ENCODE data around the gene TBX4.
A peak's percentile ranks its signal among the peaks of the same experiment; 100 is the strongest.

TBX4 gene

DNA sequence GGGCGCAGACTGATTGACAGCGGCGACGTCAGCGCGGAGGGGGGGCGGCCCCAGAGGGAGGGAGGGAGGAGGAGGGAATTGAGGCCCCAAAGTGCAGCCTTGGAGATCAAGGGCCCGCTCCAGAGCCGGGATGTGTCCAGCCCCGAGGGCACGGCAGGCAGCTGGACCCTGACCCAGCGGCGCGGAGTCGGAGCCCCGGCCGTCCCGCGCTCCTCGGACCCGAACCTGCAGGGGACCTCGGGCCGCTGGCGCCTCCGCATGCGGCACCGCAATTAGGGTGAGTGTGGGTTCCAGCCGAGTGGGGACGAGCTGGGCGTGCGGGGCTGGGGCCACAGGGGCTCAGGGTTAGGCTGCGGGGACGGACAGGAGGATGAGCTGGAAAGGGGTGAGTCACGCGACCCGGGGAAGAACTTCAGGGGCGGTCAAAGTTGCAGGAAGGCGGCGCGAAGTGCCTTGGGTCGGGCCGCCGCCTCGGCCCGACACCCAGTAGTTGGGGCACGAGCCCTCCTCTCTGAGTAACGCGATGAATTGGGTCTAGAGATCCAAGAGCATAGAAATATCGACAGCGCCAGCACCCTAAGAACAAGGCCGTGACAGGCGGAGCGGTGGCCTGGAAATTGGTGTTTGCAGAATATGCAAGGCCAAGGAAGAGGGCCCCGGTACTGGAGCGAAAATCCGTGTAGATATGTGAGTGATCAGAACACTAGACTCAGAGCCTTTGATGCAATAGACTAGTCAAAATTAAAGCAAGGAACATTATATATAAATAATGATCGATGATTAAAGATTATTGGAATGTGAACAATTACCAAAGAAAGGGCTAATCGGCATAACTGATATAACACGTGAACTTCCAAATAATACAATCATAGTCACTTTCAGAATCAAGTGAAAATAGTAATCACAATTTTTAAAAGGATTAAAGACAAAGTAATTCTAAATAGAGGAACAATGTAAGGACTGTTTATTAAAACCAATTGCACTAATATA, at the start of gene TBX4:
TBX4 (plus strand) TSS at position 122 of the 990 bp plus-strand sequence. CDS start 4,069 bp downstream, outside the sequence.
- DNase-seq = no peak

DNA sequence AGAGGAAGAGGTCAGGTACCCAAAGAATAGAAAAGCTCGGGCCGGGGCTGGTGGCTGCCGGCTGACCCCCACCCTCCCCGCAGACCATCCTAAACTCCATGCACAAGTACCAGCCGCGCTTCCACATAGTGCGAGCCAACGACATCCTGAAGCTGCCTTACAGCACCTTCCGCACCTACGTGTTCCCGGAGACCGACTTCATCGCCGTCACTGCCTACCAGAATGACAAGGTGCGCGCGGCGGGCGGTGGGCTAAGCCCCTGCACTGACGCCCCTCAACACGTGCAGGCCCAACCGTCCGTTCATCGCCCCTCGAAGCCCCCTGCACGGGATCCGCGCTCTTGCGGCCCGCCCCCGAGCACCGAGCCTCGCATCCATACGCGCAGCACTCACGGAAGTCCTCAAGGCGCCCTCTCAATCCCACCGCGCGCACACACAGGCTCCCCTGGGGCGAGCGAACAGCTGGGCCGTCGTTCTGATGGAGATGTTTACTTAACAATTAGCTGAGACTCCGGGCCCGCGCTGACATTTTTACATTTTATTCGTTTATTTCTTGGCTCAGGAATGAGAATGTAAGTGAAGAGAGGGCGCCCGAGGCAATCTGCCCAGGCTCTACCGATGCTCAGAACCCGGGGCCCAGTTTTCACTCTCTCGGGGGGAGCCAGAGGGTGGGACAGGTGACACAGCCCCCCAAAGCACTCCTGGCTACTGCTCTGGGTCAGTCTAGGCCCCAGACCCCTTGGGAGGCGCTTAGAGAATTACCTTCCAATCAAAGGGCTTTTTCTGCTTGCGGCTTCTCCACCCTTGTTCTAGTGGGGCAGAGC, 49.0 kb upstream of the TBX4 start:
- peak; percentile 40 for DNase-seq

GRCh38 chr17:61403801-61404662, 48.2 kb upstream of the TBX4 start:
- peak; percentile 33 for DNase-seq

DNA sequence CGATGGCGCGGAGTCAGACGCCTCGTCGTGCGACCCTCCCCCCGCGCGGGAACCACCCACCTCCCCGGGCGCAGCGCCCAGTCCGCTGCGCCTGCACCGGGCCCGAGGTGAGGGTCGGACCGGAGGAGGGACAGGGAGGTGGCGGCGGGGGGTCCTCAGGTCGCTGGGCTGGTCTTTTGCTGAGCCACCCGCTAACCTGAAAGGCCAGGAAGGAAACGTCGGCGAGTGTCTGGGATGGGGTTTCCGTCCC, 47.6 kb upstream of the TBX4 start:
- DNase-seq = no peak

DNA sequence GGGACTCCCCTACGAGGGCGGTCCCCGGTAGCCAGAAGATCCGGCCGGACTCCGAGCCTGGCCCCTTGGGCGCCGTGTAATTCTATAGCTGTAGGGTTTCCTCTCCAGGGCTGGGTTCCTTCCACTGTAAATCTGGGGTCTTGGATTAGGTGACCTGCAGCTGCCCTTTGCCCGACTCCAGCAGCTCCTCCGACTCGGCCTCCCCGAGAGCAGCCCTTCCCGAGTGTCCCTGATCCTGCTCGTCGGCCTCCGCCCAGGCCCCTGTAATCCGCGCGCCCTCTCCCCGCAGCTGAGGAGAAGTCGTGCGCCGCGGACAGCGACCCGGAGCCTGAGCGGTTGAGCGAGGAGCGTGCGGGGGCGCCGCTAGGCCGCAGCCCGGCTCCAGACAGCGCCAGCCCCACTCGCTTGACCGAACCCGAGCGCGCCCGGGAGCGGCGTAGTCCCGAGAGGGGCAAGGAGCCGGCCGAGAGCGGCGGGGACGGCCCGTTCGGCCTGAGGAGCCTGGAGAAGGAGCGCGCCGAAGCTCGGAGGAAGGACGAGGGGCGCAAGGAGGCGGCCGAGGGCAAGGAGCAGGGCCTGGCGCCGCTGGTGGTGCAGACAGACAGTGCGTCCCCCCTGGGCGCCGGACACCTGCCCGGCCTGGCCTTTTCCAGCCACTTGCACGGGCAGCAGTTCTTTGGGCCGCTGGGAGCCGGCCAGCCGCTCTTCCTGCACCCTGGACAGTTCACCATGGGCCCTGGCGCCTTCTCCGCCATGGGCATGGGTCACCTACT, 47.1 kb upstream of the TBX4 start:
- DNase-seq = peak; percentile 28

DNA sequence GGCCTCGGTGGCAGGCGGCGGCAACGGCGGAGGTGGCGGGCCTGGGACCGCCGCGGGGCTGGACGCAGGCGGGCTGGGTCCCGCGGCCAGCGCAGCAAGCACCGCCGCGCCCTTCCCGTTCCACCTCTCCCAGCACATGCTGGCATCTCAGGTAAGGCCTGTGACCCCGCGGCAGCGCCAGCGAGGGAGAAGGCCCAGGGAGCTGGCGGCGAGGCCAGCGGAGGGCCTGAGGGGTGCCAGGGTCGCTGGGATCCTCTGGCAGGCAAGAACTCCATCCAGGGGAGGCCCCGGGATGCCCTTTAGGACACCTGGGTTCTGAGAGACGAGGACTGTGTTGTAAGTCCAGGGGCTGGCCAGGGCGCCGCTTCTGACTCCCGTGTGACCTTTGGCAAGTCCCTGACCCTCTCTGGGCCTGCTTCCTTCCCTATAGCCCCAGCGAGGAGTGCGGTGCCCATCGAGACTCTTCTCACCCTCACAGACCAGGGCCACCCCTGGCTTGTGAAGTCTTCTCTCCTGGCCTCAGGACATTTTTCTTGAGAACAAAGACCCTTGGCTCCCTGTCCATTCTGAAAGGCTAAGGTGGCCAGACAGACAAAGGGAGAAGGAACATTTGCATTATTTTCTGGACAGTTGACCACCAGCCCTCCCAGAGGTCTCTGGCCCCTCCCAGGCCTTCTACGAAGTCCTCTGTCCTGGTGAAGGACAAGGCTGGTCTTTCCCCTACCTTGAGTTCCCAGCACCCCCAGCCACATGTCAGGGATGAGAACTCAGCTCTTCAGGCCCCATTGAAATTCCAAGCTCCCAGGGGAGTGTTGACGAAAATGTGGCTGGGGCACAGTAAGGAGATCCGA, 46.3 kb upstream of the TBX4 start:
- no peak for DNase-seq

GRCh38 chr17:61406537-61406845, 45.7 kb upstream of the TBX4 start:
- no peak for DNase-seq

DNA sequence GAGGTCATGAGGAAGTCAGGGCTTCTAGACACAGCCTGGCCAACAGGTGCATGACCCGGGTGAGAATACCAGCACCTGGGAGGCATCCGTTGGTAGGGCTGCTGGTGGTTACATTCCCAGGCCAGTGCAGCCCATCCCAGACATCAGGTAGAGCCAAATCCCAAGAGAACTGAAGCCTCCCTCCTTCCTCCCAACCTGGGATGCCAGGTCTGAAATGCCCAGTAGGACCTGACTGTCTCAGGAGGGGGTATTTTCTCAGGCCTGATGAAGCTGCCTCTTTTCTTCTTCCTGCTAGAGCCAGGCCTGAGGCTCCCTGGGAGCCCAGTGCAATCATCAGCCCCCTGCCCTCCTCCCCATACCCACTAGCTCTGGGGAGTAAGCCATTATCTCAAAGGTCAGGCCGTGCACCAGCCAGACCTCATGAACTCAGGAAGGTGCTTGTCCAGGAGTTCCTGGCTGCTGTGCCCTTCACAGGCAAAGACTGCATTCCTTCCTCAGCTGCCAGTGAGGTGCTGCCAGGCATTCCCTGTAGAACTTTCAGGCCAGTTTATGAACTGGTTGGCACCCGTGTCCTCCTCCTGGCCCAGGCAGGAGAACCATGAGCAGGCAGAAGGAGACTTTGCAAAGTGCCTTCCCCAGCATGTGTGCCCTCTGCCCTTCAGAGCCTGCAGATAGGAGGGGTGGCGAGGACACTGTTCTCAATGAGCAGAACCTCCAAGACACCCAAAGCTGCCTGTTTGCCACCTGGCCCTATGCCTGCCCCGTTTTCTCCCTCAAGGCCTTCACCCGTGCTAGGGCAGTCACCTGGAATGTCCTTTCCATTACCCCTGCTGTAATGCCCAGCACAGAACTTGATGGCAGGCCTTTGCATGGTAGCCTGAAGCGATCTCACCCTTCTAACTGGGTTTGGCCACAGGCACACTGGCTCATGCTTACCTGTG, 45.0 kb upstream of the TBX4 start:
- no peak for DNase-seq

GRCh38 chr17:61408151-61409041, 43.8 kb upstream of the TBX4 start:
- DNase-seq = peak; percentile 26

DNA sequence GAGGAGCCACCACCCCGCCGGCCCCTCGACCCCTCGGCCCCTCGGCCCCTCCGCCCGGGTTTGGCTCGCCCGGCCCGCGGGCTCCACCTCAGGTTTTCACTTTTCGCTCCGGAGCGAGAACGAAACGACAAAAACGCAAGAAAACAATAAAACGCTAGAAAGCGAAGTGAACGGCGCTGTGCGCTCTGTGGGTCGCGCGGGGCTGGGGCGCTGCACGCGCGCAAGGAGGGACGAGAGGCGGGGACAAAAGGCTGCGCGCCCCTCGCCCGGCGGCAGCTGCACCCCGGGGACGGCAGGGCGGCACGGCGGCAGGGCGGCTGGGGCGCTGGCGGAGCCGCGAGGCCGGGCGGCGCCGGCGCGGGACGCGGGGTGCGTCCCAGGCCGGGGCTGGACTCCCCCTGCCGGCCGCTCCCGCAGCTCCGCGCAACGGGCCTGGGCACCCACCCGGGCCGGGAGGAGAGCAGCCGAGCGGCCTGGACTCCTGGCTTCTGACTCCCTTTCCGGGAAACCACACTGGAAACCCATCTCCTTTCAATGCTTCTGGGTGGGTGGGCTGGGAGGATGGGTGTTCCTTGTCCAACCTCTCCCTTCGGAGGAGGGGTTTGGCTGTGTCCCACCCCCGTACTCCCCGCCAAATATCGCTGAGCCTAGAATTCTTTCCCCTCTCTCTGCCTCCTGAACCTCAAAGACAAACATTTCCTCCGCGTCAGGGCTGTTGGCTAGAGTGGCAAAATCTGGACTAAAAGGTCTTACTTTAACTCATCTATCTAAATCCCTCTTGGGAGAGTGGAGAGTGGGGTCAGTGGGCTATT, 42.7 kb upstream of the TBX4 start:
- DNase-seq = peak; percentile 60

GRCh38 chr17:61410141-61411010, 41.8 kb upstream of the TBX4 start:
- DNase-seq = peak; percentile 86

DNA sequence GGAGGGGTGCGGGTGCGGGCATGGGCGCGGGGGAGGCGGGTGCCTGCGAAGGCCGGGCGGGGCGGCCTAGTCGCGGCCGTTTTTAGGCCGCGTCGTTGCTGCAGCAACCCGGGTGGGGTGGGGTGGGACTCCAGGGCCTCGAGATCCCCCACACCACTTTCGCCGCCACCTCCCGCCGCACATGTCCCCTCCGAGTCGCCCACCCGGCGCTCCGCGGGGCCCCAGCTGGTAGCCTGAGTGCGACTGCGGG, 41.3 kb upstream of the TBX4 start:
- DNase-seq = no peak

- peak; percentile 46 for DNase-seq
These were observed 40.7 kb upstream of the TBX4 start for GRCh38 chr17:61411261-61412142.

DNA sequence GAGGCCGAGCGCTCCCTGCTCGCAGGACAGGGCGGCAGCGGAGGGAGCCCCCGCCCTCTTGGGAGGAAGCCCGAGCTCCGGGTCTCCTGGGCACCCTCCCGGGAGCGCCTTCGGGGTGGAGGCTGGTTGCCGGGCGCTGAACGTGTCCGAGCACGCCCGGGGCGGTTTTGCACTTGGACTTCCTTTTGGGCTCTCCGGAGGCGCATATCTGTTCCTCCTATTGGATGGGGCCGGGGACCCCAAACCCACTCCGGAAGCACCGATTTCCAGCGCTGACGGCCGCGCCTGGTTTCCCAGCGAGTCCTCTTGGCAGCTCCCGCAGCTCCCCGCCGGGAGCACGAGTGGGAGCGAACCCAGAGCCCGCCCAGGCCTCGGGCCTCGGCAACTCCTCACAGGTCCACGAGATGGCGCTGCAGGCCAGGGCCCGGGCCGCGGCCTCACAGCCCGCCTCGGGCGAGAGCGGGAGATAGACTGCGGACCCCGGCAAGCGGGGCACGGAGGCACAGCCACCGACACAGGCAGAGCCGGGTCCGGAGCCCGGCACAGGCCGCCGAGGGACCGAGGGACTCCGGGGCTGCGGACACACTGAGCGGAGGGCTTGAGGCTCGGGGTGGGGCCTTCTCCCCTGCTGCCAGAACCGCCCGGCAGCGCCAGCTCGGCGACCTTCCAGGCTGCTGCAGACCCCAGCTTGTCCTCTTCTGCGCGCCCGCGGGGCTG, 39.9 kb upstream of the TBX4 start:
- DNase-seq = peak; percentile 86

DNA sequence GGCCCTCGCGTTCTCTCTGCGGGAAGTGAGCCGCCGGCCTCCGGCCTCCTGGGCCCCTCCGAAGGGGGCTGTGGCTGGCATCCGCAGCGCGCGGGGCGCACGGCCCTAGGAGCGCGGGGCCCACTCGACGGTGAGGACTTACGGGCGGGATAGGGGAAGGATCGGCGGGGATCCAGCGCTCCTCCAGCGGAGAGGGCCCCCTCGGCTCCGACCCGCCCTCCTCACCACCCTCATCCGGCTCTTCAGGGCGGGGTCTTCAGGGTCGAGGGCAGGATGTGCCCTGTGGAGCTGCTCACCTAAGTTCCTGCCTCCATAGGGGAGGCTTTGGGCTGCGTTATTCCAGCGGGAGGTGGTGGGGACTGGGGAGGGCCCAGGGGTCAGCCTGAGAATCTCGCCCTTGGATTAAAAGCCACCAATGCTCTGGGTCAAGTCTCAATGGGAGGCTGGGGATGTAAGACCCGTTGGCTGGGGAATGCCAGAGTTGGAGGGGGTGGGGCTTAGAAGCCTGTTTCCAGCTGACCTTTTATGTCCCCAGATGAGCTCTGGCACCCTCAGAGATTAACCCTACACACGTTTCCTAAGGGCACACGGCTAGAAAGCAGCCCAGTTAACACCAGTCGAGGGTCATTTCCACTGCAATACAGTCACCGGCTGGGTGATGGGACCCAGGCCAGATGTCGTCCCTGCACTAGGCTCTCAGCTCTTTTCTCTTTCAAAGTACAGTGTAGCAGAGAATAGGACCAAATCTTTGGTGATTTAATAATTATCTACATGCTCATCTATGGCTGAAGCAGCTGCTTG, 39.2 kb upstream of the TBX4 start:
- DNase-seq = no peak

All from stimulated activated CD8-positive, alpha-beta memory T cell treated with anti-CD3 and anti-CD28 coated beads, Interleukin-4, amount 100 ng/mL, for 48 hours (primary cell).